G401 (cell line): ENCODE measurements around the gene ATPAF1. TPM values are rescaled to one million over a fixed set of nuclear protein-coding genes. Genes with fewer than 3 reads are reported as not detected.
"Not testable (repeated sequence)": the region's sequence is repeated elsewhere in the genome, so short reads cannot be mapped to it uniquely, and the experiment has no call there.

Experiments
- DNase-seq: peaks from one replicate; pipeline ENCODE4 v3.0.0-alpha.2; 2015; ENCODE audit warnings: low spot score
- in situ Hi-C: cut with HindIII; loops from 2 replicates; pipeline ENCODE4 v1.10.0; 2016; ENCODE audit warnings: low sequenced_read_pairs, mixed read lengths
- total RNA-seq: library from RNA; depleted of rRNA; stranded (reverse); fragments of >200 nt; shearing (Covaris generic); gene quantifications from 2 replicates; pipeline ENCODE4 v1.2.3, GENCODE V29; 2014

ATPAF1 gene
- total RNA-seq, 1 experiment from 2014 or later: 96.9 TPM

GRCh38 chr1:46653405-46653958 is 14.7 kb downstream of the ATPAF1 start:
- DNase-seq: no peak
- in situ Hi-C loops: no loop called here

GRCh38 chr1:46652321-46653100 is 15.7 kb downstream of the ATPAF1 start:
- in situ Hi-C loops: no loop called here
- no peak for DNase-seq

GRCh38 chr1:46651152-46651551 is 17.0 kb downstream of the ATPAF1 start:
- DNase-seq, in situ Hi-C loops: not testable (repeated sequence)

- DNase-seq: no peak
- in situ Hi-C loops: no loop called here
Measured at GRCh38 chr1:46650491-46650890, 17.7 kb downstream of the ATPAF1 start.

- DNase-seq: no peak
- in situ Hi-C loops: no loop called here
Measured at GRCh38 chr1:46649764-46650163, 18.4 kb downstream of the ATPAF1 start.

GRCh38 chr1:46647611-46648010 is 20.6 kb downstream of the ATPAF1 start:
- DNase-seq: no peak
- in situ Hi-C loops: no loop called here

- no peak for DNase-seq
- in situ Hi-C loops: no loop called here
Measured at GRCh38 chr1:46646844-46647243, 21.3 kb downstream of the ATPAF1 start.

- in situ Hi-C loops: no loop called here
- DNase-seq: no peak
Measured at GRCh38 chr1:46646331-46646730, 21.8 kb downstream of the ATPAF1 start.

GRCh38 chr1:46645815-46646214 is 22.3 kb downstream of the ATPAF1 start:
- no peak for DNase-seq
- in situ Hi-C loops: no loop called here

- DNase-seq: peak; percentile 84
- in situ Hi-C loops: no loop called here
Measured at GRCh38 chr1:46643368-46643775, 24.8 kb downstream of the ATPAF1 start.

GRCh38 chr1:46642115-46642680 is 26.0 kb downstream of the ATPAF1 start:
- in situ Hi-C loops: no loop called here
- peak; percentile 74 for DNase-seq

GRCh38 chr1:46639547-46639946 is 28.6 kb downstream of the ATPAF1 start:
- in situ Hi-C loops: no loop called here

GRCh38 chr1:46638921-46639320 is 29.2 kb downstream of the ATPAF1 start:
- DNase-seq: no peak
- in situ Hi-C loops: no loop called here

More at GRCh38 chr1:46639547-46639946, 28.6 kb downstream of the ATPAF1 start:
- DNase-seq: no peak

GRCh38 chr1:46637444-46638083 is 30.6 kb downstream of the ATPAF1 start:
- peak; percentile 54 for DNase-seq
- in situ Hi-C loops: no loop called here

- in situ Hi-C loops: no loop called here
- DNase-seq: no peak
Measured at GRCh38 chr1:46635205-46635604, 33.0 kb downstream of the ATPAF1 start.

- DNase-seq: no peak
- in situ Hi-C loops: no loop called here
Measured at GRCh38 chr1:46630719-46631118, 37.4 kb downstream of the ATPAF1 start.

- in situ Hi-C loops: no loop called here
Measured at GRCh38 chr1:46623743-46624644, 44.2 kb downstream of the ATPAF1 start.

GRCh38 chr1:46622344-46622743 is 45.8 kb downstream of the ATPAF1 start:
- DNase-seq: peak; percentile 89
- in situ Hi-C loops: no loop called here

More at GRCh38 chr1:46623743-46624644, 44.2 kb downstream of the ATPAF1 start:
- no peak for DNase-seq

- DNase-seq: no peak
- in situ Hi-C loops: no loop called here
Measured at GRCh38 chr1:46621930-46622329, 46.2 kb downstream of the ATPAF1 start.
